ENCODE measurements around the gene CYP26B1.
"Not testable (repeated sequence)": the region's sequence is repeated elsewhere in the genome, so short reads cannot be mapped to it uniquely, and the experiment has no call there.

The CYP26B1 gene

GRCh38 chr2:72104821-72105588 is 42.7 kb downstream of the CYP26B1 start:
- DNase-seq = no peak

DNA sequence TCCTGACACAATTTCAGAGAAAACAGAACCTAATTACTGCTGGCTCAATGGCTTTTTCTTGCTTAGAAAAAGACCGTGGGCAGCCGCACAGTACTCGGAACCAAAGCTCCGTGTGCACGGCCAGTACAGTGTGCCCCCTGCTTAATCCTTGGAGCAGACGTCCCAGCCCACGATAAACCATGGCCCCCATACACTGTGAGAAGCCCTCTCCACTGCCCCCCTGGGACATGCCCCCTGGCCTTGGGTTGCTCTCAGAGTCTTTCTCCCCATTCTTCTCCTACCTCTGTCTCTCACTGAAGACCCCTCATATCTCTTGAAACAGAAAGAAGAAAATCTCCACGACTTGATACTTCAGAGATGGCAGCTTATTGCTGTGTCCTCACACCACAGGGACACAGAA is 44.0 kb downstream of the CYP26B1 start:
- no peak for DNase-seq

DNA sequence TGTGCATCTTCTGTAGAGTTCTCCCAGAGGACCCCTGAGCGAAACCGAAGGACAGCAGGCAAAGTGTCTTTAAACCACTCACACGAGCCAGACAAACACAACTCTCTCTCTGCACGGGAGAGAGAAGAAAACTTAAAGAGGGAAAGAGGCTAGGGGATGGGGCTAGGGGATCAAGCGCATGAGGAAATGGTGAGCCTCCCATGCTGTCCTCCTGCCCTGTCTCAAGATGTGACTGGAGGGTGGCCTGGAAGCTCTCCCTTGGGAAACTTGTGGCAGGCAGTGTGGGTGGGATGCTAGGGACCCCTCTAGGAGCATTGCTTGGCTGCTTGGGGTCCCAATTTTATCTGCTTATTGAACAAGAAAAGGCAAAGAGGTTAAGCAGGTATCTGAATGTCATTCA is 44.5 kb downstream of the CYP26B1 start:
- DNase-seq = no peak

DNA sequence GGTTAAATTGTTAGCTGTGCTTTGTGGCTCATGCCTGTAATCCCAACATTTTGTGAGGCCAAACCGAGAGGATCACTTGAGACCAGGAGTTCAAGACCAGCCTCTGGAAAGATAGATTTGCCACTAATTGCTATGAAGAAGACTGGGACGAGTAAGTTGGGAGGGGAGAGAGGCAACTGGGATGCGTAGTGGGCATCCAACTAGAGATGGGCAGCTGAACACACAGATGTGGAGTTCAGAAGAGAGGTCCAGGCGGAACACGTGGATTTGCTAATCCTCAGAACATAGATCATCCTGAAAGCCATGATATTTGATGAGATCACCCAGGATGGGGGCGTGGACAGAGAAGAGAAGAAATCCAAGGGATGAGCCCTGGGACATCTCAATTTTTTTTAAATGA is 48.7 kb downstream of the CYP26B1 start:
- DNase-seq = no peak

GRCh38 chr2:72097276-72097675 is 50.4 kb downstream of the CYP26B1 start:
- no peak for DNase-seq

DNA sequence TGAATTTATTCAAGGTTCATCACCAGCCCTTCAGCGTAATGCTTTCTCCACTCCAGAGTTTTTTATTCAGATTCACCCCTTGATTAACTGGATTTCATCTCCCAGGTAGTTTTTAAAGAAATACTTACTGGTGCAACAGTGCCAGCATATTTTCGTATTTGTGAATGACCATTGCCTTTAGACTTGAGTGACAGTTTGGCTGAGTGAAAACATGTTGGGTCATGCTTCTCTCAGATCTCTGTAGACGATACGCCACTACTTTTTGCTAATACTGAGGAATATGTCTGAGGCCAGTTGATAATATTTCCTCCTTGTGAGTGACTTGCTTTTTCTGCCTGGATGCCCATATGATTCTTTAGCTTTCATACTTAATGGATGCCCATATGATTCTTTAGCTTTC is 51.5 kb downstream of the CYP26B1 start:
- no peak for DNase-seq

DNA sequence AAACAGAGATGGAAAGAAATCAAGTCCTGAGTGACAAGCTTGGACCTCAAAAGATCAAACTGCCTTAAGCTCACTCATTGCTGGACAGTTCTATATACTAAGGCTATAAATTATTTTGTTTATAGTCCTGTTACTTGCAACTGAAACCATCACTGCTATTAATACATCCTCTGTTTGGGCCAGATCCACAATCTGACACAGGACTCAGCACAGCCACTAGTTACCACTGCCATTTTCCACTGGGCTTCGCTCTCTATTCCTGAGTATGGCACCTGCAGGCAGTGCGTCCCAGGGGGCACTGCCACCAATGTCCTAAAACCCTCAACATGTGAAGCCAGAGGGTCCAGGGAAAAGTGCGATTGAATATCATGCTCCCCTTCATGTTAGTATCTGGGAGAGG is 52.3 kb downstream of the CYP26B1 start:
- no peak for DNase-seq

DNA sequence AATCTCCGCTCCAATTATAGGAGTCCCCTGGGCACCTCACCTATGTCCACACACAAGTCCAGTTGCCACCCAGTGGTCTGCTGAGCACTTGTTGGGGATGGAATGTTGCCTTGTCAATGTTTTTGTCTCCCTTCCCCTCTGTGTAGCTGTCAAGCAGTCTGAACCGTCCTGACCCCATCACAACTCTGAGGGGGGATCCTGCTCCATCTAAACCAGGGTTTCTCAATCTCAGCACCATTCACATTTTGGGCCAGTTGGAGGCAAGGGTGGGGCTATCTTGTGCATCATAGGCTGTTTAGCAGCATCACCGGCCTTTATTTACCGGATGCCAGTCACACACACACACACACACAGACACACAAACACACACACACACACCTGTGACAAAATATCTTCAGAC is 53.0 kb downstream of the CYP26B1 start:
- DNase-seq = no peak

DNA sequence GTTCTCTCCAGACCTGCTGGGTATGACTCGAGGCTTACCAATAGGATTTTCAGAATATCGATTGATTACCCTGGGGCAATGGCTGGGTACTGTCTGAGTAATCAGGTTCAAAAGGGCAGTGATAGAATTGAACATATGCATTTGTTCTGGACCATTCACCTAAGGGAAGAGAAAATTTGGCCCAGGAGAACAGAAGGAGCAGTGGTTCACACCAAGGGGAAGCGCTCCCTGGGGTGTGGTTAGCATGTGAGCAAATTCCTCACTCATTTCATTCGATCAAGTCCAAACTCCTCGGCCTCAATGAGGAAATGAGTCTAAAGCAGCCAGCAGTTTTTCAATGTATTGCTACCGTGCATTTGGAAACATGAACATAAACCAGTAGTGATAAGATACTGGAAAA is 55.6 kb downstream of the CYP26B1 start:
- no peak for DNase-seq

DNA sequence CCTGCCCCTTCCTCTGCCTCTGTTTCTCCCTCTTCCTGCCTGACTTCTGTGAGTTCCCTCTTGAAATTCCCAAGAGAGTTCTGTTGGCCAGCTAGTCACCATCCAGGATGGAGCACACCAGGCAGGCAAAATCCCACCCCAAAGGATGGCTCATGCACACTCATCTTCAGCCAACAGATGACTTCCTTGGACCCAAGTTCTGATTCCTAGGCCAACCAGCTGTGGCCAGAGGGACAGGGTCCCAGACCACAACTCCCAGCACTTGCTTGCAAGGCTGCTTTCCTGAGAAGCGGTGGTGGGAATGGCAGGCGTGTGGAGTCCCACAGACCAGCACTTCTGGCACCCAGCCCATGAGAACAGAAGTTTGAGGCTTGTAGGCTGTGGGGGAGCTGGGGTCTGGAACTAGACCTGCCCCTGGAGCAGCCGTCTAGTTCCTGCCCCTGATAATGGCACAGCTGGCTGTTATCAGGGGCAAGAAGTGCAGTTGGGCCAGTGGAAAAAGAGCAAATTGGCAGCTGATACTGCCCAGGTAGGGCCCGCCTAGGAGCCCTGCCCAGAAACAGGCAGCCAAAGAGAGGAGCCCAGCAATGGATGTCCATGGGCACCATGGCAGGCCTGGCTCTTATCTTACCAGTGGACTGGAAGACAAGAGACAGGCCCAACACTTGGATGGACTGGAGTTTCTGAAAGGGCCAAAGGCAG is 56.7 kb downstream of the CYP26B1 start:
- DNase-seq = no peak

DNA sequence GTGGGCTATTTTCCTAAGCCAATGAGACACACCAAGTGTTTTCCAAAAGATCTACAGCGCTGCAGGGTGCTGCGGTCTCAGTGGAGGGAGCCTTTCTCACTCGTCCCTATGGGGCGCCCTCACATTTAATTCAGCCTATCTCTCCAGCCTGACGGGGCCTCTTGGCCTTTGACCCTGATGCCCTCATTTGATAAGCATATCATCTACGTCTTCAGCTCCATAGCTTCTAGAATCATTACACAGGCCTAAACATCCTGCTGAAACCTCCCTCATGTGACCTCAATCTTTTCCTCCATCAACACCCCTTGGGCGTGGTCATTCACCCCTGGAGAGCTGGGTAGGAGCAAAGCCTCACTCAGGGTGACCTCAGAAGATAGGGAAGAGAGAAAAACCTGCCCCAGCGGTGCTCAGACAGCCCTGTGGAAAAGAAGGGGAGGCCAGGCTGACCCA is 57.4 kb downstream of the CYP26B1 start:
- DNase-seq = no peak

DNA sequence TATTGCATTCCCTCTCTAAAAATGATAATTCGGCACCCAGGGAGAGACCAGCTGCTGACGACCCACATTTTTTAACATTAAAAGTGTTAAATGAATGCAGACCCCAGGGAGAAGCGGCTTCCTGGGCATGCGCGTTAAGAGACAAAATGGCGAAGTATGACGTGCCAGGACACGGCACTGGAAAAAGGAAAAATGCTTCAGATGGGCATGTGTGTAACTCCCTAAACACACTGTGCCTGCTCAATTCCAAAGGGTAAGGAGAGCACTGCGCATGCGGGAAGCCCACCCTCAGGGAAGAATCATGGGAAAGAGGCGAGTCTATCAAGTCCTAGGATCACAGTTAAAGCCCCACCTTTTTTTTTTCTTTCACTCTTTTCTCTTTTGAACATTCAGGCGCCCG is 58.1 kb downstream of the CYP26B1 start:
- DNase-seq = no peak

DNA sequence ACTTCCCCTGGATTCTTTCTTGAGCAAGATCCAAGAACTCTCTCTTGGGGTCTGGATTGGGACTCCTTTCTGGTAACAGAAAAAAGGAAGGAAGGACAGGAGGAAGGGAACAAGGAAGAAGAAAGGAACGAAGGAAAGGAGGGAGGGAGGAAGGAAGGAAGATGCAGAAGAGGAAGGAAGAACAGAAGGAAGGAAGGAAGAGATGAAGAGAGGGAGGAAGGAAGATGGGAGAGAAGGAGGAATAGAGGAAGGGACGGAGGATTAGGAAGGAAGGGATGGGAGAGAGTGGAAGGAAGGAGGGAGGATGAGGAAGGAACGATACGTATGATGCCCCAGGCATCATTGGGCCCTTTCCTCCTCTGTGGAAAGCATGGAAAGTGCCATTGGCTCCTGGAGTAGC is 58.6 kb downstream of the CYP26B1 start:
- no peak for DNase-seq

DNA sequence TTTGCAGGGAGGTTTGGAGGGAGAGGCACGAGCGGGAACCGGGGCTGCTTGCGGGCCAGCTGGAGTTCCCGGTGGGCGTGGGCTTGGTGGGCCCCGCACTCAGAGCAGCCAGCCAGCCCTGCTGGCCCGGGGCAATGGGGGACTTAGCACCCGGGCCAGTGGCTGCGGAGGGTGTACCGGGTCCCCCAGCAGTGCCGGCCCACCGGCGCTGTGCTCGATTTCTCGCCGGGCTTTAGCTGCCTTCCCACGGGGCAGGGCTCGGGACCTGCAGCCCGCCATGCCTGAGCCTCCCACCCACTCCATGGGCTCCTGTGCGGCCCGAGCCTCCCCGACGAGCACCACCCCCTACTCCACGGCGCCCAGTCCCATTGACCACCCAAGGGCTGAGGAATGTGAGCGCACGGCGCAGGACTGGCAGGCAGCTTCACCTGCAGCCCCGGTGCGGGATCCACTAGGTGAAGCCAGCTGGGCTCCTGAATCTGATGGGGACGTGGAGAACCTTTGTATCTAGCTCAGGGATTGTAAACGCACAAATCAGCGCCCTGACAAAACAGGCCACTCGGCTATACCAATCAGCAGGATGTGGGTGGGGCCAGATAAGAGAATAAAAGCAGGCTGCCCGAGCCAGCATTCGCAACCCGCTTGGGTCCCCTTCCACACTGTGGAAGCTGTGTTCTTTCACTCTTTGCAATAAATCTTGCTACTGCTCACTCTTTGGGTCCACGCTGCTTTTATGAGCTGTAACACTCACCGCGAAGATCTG is 60.6 kb downstream of the CYP26B1 start:
- DNase-seq = not testable (repeated sequence)

- no peak for DNase-seq
These were observed 62.1 kb downstream of the CYP26B1 start for GRCh38 chr2:72085513-72085912.

DNA sequence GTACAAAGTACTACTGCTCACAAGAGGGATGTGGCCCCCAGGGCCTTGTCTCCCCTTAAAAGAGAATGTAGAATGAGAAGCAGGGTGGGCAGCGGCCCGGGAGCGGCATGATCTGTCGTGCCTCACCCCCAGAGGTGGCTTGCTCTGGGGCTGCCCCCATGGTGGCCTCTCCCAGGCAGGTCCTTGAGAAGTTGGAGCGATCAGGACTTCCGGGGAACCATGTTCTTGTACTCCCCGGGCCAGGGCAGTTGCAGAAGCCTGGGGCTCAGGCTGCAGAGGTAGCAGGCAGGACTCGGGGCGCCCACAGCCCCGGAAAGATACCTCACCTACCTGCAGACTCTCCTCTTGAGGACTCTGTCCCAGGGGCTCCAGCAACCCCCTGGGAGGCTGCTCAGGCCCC is 62.6 kb downstream of the CYP26B1 start:
- DNase-seq = no peak

- DNase-seq = no peak
These were observed 63.1 kb downstream of the CYP26B1 start for GRCh38 chr2:72084584-72084976.

- no peak for DNase-seq
These were observed 63.7 kb downstream of the CYP26B1 start for GRCh38 chr2:72083751-72084583.

- DNase-seq = no peak
These were observed 64.8 kb downstream of the CYP26B1 start for GRCh38 chr2:72082887-72083286.

DNA sequence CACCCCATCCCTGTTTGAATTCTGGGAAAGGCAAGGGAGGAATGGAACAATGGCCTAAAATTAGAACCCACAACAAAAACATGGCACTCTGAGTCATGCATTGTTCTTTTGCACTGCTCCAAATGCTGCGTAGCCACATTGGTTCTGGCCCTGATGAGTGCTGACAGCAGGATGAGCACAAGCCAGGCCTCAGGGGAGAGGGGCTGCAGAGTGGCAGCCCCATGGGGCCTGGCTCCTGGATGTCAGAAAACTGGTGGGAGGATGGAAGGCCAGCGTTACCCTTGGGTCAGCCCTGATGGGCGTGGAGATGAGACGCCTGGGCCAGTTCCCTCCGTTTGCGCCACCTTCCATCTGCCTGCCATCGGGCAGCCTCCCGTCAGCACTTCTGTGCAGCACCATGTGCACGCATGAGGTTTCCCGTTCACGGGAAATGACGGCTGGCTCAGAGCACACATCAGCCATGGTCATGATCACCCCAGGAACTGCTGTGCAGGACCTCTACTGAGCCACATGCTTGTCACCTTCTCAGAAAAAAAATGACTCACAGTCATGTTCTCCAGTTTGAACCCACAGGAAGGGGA is 65.6 kb downstream of the CYP26B1 start:
- DNase-seq = no peak

DNA sequence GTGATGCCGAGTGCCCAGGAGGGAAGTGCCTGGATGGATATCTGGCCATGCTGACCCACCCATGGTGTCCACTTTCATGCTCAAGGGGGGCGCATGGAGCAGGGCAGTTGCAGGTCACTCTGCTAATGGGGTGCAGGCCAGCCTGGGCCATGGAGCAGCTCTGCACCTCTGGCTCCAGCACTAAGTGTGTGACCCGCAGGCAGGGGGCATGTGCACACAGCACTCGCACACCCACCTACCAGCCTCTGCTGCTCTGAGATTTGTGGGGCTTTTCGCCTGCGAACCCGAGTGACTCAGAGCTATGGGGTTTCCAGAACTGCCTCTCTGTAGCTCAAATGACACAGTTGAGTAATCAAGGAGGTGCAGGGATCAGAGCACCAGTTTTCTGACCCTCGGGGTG is 66.2 kb downstream of the CYP26B1 start:
- peak; percentile 8 for DNase-seq

Measured in activated CD4-positive, alpha-beta T cell treated with anti-CD3 and anti-CD28 coated beads for 48 hours (primary cell).